Endothelial cell (in vitro differentiated cells): ENCODE measurements around the gene HERC3. TPM values are rescaled to one million over a fixed set of nuclear protein-coding genes. Genes with fewer than 3 reads are reported as not detected.

Experiments
- DNase-seq: peaks from one replicate; pipeline ENCODE4 v3.0.0; 2021; ENCODE audit warnings: low spot score
- H3K27ac Mint-ChIP-seq: one replicate; pipeline ENCODE4 v1.8.0; 2021; ENCODE audit warnings: mixed read lengths, inconsistent platforms; ENCODE audit not compliant: unreplicated experiment
- H3K27me3 Mint-ChIP-seq: one replicate; pipeline ENCODE4 v1.8.0; 2021; ENCODE audit warnings: mild to moderate bottlenecking, moderate library complexity, mixed read lengths, inconsistent platforms; ENCODE audit not compliant: unreplicated experiment
- H3K36me3 Mint-ChIP-seq: one replicate; pipeline ENCODE4 v1.8.0; 2021; ENCODE audit warnings: mild to moderate bottlenecking, low read depth, mixed read lengths, inconsistent platforms; ENCODE audit not compliant: unreplicated experiment
- H3K4me1 Mint-ChIP-seq: one replicate; pipeline ENCODE4 v1.8.0; 2021; ENCODE audit warnings: mild to moderate bottlenecking, mixed read lengths, inconsistent platforms; ENCODE audit not compliant: unreplicated experiment
- H3K4me3 Mint-ChIP-seq: one replicate; pipeline ENCODE4 v1.8.0; 2021; ENCODE audit warnings: mild to moderate bottlenecking, mixed read lengths, inconsistent platforms; ENCODE audit not compliant: unreplicated experiment
- H3K9me3 Mint-ChIP-seq: one replicate; pipeline ENCODE4 v1.8.0; 2021; ENCODE audit warnings: mixed read lengths, inconsistent platforms; ENCODE audit not compliant: unreplicated experiment
- CTCF ChIP-seq: fragments of 200-600 bp; sonication (generic); IDR thresholded peaks from one replicate; pipeline ENCODE4 v1.5.0; 2021; ENCODE audit warnings: antibody characterized with exemption; ENCODE audit not compliant: unreplicated experiment
- total RNA-seq: library from RNA; stranded (reverse); fragmentation: NEBNext Ultra II Directional; extraction: Animal tissue kit (Norgen Biotek cat#: 25700); gene quantifications from one replicate; pipeline ENCODE4 v1.2.1, GENCODE V29; 2021; ENCODE audit not compliant: unreplicated experiment

Gene HERC3
- total RNA-seq, 1 donor from 2014 or later: 8.0 TPM

DNA sequence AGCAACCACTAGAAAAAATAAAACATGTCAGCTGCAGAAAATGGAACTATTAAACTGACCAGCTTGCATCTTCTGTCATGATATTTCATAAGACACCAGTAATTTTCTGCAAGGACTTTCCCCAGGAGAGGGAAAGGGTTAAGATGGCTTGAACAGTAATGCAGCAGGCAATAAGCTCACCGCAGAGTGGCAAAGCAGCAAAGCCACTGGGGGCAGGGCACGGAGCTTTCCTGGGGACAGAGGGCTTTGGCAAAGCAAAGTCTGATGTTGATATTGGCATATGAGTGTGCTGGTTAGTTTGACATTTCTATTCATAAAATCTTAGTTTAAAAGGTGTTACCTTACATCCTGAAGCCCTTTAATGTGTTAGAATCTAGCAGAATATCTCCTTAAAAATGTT, 160.5 kb downstream of the HERC3 start:
- Mint-ChIP-seq H3K27ac (no peak overlapping the region), H3K36me3 (peaks cover 17% of the 10 kb centered on the region), H3K4me3 (no peak overlapping the region), H3K27me3 (no peaks in the 10 kb centered on the region), H3K4me1 (no peaks in the 10 kb centered on the region), H3K9me3 (no peaks in the 10 kb centered on the region)
- no peak for DNase-seq
- TF ChIP-seq CTCF: no peak

GRCh38 chr4:88753658-88754571, 161.6 kb downstream of the HERC3 start:
- no peak for TF ChIP-seq CTCF
- peaks cover 7% of the 10 kb centered on the region for H3K36me3 Mint-ChIP-seq
- no peak overlapping the region for H3K27ac Mint-ChIP-seq
- H3K9me3 Mint-ChIP-seq: no peaks in the 10 kb centered on the region
- no peaks in the 10 kb centered on the region for H3K27me3 Mint-ChIP-seq
- no peak for DNase-seq
- no peak overlapping the region for H3K4me3 Mint-ChIP-seq
- peaks cover 4% of the 10 kb centered on the region for H3K4me1 Mint-ChIP-seq

- Mint-ChIP-seq H3K27ac (no peak overlapping the region), H3K27me3 (no peaks in the 10 kb centered on the region), H3K4me3 (no peak overlapping the region), H3K36me3 (peaks cover 4% of the 10 kb centered on the region), H3K9me3 (no peaks in the 10 kb centered on the region), H3K4me1 (peaks cover 13% of the 10 kb centered on the region)
- TF ChIP-seq CTCF: no peak
- no peak for DNase-seq
Measured at GRCh38 chr4:88754796-88755195, 162.5 kb downstream of the HERC3 start.

DNA sequence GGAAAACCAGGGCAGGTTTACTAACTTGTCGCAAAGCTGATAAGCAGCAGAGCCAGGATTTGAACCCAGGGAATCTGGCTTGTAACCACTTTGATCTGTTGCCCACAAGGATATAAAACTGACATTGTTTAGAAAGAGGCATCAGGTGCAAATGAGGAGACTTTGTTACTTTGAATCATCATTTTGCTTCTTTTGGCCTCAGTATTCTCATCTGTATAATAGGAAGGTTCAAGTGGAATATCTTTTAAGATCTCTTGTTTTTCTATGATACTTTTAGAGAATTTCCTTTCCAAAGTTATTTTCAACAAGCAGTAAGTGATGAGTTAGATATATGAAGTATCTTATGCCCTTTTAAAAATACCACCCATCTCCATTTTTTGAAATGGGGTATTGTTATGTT, 163.2 kb downstream of the HERC3 start:
- H3K27me3 Mint-ChIP-seq: no peaks in the 10 kb centered on the region
- peaks cover 14% of the 10 kb centered on the region for H3K4me1 Mint-ChIP-seq
- no peak overlapping the region for H3K4me3 Mint-ChIP-seq
- no peak for TF ChIP-seq CTCF
- H3K9me3 Mint-ChIP-seq: no peaks in the 10 kb centered on the region
- DNase-seq: no peak
- peaks cover under 1% of the 10 kb centered on the region for H3K36me3 Mint-ChIP-seq
- no peak overlapping the region for H3K27ac Mint-ChIP-seq

GRCh38 chr4:88756149-88756548, 163.9 kb downstream of the HERC3 start:
- no peak overlapping the region for H3K27ac Mint-ChIP-seq
- no peaks in the 10 kb centered on the region for H3K9me3 Mint-ChIP-seq
- no peak for DNase-seq

More at GRCh38 chr4:88756149-88756548, 163.9 kb downstream of the HERC3 start:
- Mint-ChIP-seq H3K4me1 (peaks cover 14% of the 10 kb centered on the region), H3K4me3 (no peak overlapping the region), H3K36me3 (no peaks in the 10 kb centered on the region), H3K27me3 (no peaks in the 10 kb centered on the region)
- TF ChIP-seq CTCF: no peak
